Astrocyte (in vitro differentiated cells and primary cell): ENCODE data around the gene ZFYVE19. TPM values are rescaled to one million over a fixed set of nuclear protein-coding genes. Genes with fewer than 3 reads are reported as not detected.

ENCODE experiments used
- DNase-seq: peaks from one replicate; pipeline ENCODE4 v3.0.0-alpha.2; 2010; ENCODE audit warnings: low read depth
- FAIRE-seq: peaks from 2 replicates; lab custom pipeline; 2011; peaks lifted over from hg19 to GRCh38; lab: Jason Lieb, UNC
- H2AFZ ChIP-seq: 2 replicates; pipeline ENCODE4 v1.6.0; 2012; ENCODE audit warnings: low read depth, low read length, inconsistent platforms
- H3K27ac ChIP-seq: 2 replicates; pipeline ENCODE4 v1.5.1; 2011; ENCODE audit warnings: low read depth, low read length, inconsistent platforms
- H3K27me3 ChIP-seq: 2 replicates; pipeline ENCODE4 v1.6.0; 2011; ENCODE audit warnings: low read length, inconsistent platforms; ENCODE audit not compliant: insufficient read depth
- H3K36me3 ChIP-seq: 2 replicates; pipeline ENCODE4 v1.5.1; 2011; ENCODE audit warnings: low read length, inconsistent platforms; ENCODE audit not compliant: insufficient read depth
- H3K4me1 ChIP-seq: 2 replicates; pipeline ENCODE4 v1.5.1; 2011; ENCODE audit warnings: low read length, inconsistent platforms; ENCODE audit not compliant: insufficient read depth
- H3K4me2 ChIP-seq: 2 replicates; pipeline ENCODE4 v1.6.0; 2012; ENCODE audit warnings: low read length, inconsistent platforms
- H3K4me3 ChIP-seq: 2 replicates; pipeline ENCODE4 v1.5.1; 2011; ENCODE audit warnings: low read depth, mild to moderate bottlenecking, low read length, inconsistent platforms; ENCODE audit not compliant: insufficient read depth
- H3K79me2 ChIP-seq: 2 replicates; pipeline ENCODE4 v1.6.0; 2012; ENCODE audit warnings: mild to moderate bottlenecking, low read length, inconsistent platforms; ENCODE audit not compliant: insufficient read depth
- H3K9ac ChIP-seq: 2 replicates; pipeline ENCODE4 v1.6.0; 2012; ENCODE audit warnings: mild to moderate bottlenecking, low read length, inconsistent platforms
- H3K9me3 ChIP-seq: 2 replicates; pipeline ENCODE4 v1.5.1; 2012; ENCODE audit warnings: low read depth, mild to moderate bottlenecking, low read length, inconsistent platforms; ENCODE audit not compliant: insufficient read depth
- H4K20me1 ChIP-seq: 2 replicates; pipeline ENCODE4 v1.6.0; 2012; ENCODE audit warnings: low read length, inconsistent platforms; ENCODE audit not compliant: insufficient read depth
- H3K27ac Mint-ChIP-seq: one replicate; pipeline ENCODE4 v1.8.0; 2021; ENCODE audit warnings: mild to moderate bottlenecking, mixed read lengths; ENCODE audit not compliant: unreplicated experiment
- H3K27me3 Mint-ChIP-seq: one replicate; pipeline ENCODE4 v1.8.0; 2021; ENCODE audit warnings: low read depth, mixed read lengths; ENCODE audit not compliant: unreplicated experiment
- H3K36me3 Mint-ChIP-seq: one replicate; pipeline ENCODE4 v1.8.0; 2021; ENCODE audit warnings: low read depth, mixed read lengths; ENCODE audit not compliant: unreplicated experiment
- H3K4me1 Mint-ChIP-seq: one replicate; pipeline ENCODE4 v1.8.0; 2021; ENCODE audit warnings: low read depth, mixed read lengths; ENCODE audit not compliant: unreplicated experiment
- H3K4me3 Mint-ChIP-seq: one replicate; pipeline ENCODE4 v1.8.0; 2021; ENCODE audit warnings: mild to moderate bottlenecking, moderate library complexity, mixed read lengths; ENCODE audit not compliant: unreplicated experiment
- H3K9me3 Mint-ChIP-seq: one replicate; pipeline ENCODE4 v1.8.0; 2021; ENCODE audit warnings: mild to moderate bottlenecking, mixed read lengths; ENCODE audit not compliant: unreplicated experiment
- CTCF ChIP-seq: IDR thresholded peaks from 2 replicates; pipeline ENCODE4 v1.5.1; 2011; ENCODE audit warnings: low read depth, mild to moderate bottlenecking, inconsistent platforms, low read length, moderate library complexity; ENCODE audit not compliant: insufficient read depth
- EZH2 ChIP-seq: IDR thresholded peaks from 2 replicates; pipeline ENCODE4 v1.6.1; 2012; ENCODE audit warnings: mild to moderate bottlenecking, low read length, inconsistent platforms; ENCODE audit not compliant: insufficient read depth
- total RNA-seq: library from RNA; stranded (reverse); gene quantifications from 2 replicates; pipeline ENCODE4 v1.2.1, GENCODE V29; 2021

Gene ZFYVE19
- total RNA-seq, 1 donor from 2014 or later = 13.0 TPM

- no peaks in the 10 kb centered on the region for H3K27me3 ChIP-seq
- peaks cover 46% of the 10 kb centered on the region for H4K20me1 ChIP-seq
- peaks cover 2% of the 10 kb centered on the region for H3K36me3 ChIP-seq
- H3K9me3 ChIP-seq = no peaks in the 10 kb centered on the region
- DNase-seq (peak; percentile 49), FAIRE-seq (no peak)
- H3K4me1 ChIP-seq = peaks cover 46% of the 10 kb centered on the region
- no peak within 1 kb of the TSS for H3K4me3 Mint-ChIP-seq
- TF ChIP-seq CTCF = no peak
- TF ChIP-seq EZH2 = no peak
- H3K4me2 ChIP-seq = peak within 1 kb of the TSS; percentile 71
- H3K79me2 ChIP-seq = no peaks in the 10 kb centered on the region
- H3K4me3 ChIP-seq = no peak within 1 kb of the TSS
- no peaks in the 10 kb centered on the region for H3K27me3 Mint-ChIP-seq
- H3K4me1 Mint-ChIP-seq = peaks cover 21% of the 10 kb centered on the region
- peak within 1 kb of the TSS; percentile 27 for H3K9ac ChIP-seq
- H3K27ac ChIP-seq = peak within 1 kb of the TSS; percentile 19
- peak within 1 kb of the TSS; percentile 56 for H2AFZ ChIP-seq
- H3K9me3 Mint-ChIP-seq = no peaks in the 10 kb centered on the region
- H3K36me3 Mint-ChIP-seq = peaks cover 7% of the 10 kb centered on the region
- H3K27ac Mint-ChIP-seq = peak within 1 kb of the TSS; percentile 58
Measured at GRCh38 chr15:40769274-40770146, 37.4 kb upstream of the ZFYVE19 start, which contains the start of gene C15orf62. TSS of gene C15orf62 (plus strand) at chr15:40769980. CDS start at chr15:40770496, 516 bp downstream.

GRCh38 chr15:40770147-40770721, 36.7 kb upstream of the ZFYVE19 start:
- Mint-ChIP-seq H3K4me1 (peaks cover 18% of the 10 kb centered on the region), H3K27ac (no peak overlapping the region), H3K9me3 (no peaks in the 10 kb centered on the region), H3K36me3 (peaks cover 12% of the 10 kb centered on the region), H3K4me3 (no peak overlapping the region), H3K27me3 (no peaks in the 10 kb centered on the region)
- TF ChIP-seq CTCF (no peak), EZH2 (no peak)
- H3K27me3 ChIP-seq = no peaks in the 10 kb centered on the region
- H4K20me1 ChIP-seq = peaks cover 40% of the 10 kb centered on the region
- H3K27ac ChIP-seq = no peak overlapping the region
- peaks cover 45% of the 10 kb centered on the region for H3K4me1 ChIP-seq
- no peak overlapping the region for H3K4me3 ChIP-seq
- H3K36me3 ChIP-seq = peaks cover 5% of the 10 kb centered on the region
- H3K9ac ChIP-seq = peak overlapping the region; percentile 24
- DNase-seq (no peak), FAIRE-seq (no peak)
- no peaks in the 10 kb centered on the region for H3K9me3 ChIP-seq
- no peak overlapping the region for H2AFZ ChIP-seq
- H3K79me2 ChIP-seq = no peaks in the 10 kb centered on the region
- H3K4me2 ChIP-seq = peak overlapping the region; percentile 71
